Measurements from ENCODE around the gene AGPS. TPM values are rescaled to one million over a fixed set of nuclear protein-coding genes. Genes with fewer than 3 reads are reported as not detected.

The AGPS gene
- total and polyA plus RNA-seq, 2 of the 13 experiments (the other 11 are each of a cell fraction or from before 2014, with no cell fraction given), result 39.4 to 99.0 TPM

DNA sequence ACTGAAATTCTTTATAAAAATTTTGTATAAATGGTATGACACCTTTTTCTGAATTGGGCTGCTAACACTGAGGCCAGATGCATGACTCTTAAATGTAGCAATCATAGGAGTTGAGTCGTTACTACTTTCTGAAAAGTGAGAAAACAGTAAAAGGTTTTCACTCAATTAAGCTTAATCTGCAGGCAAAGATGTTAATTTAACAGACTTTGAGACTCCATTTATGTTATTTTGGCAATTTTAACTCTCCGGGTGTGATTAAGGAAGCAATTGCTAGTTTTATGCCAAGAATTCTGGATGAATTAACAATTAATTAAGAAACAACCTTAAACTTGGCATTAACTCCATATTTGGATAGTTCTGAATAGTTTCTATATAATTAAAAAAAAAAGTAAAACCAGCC is 104.3 kb downstream of the AGPS start (continued):
- TF ChIP-seq, protein P1, sequence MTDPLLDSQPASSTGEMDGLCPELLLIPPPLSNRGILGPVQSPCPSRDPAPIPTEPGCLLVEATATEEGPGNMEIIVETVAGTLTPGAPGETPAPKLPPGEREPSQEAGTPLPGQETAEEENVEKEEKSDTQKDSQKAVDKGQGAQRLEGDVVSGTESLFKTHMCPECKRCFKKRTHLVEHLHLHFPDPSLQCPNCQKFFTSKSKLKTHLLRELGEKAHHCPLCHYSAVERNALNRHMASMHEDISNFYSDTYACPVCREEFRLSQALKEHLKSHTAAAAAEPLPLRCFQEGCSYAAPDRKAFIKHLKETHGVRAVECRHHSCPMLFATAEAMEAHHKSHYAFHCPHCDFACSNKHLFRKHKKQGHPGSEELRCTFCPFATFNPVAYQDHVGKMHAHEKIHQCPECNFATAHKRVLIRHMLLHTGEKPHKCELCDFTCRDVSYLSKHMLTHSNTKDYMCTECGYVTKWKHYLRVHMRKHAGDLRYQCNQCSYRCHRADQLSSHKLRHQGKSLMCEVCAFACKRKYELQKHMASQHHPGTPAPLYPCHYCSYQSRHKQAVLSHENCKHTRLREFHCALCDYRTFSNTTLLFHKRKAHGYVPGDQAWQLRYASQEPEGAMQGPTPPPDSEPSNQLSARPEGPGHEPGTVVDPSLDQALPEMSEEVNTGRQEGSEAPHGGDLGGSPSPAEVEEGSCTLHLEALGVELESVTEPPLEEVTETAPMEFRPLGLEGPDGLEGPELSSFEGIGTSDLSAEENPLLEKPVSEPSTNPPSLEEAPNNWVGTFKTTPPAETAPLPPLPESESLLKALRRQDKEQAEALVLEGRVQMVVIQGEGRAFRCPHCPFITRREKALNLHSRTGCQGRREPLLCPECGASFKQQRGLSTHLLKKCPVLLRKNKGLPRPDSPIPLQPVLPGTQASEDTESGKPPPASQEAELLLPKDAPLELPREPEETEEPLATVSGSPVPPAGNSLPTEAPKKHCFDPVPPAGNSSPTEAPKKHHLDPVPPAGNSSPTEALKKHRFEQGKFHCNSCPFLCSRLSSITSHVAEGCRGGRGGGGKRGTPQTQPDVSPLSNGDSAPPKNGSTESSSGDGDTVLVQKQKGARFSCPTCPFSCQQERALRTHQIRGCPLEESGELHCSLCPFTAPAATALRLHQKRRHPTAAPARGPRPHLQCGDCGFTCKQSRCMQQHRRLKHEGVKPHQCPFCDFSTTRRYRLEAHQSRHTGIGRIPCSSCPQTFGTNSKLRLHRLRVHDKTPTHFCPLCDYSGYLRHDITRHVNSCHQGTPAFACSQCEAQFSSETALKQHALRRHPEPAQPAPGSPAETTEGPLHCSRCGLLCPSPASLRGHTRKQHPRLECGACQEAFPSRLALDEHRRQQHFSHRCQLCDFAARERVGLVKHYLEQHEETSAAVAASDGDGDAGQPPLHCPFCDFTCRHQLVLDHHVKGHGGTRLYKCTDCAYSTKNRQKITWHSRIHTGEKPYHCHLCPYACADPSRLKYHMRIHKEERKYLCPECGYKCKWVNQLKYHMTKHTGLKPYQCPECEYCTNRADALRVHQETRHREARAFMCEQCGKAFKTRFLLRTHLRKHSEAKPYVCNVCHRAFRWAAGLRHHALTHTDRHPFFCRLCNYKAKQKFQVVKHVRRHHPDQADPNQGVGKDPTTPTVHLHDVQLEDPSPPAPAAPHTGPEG (CRISPR knock-in tag; IDR thresholded peaks at IDR 0.05), result no peak
- TF ChIP-seq NR0B2 (CRISPR knock-in tag; IDR thresholded peaks at IDR 0.05) (no peak), NCOA1 (CRISPR knock-in tag; IDR thresholded peaks at IDR 0.05) (no peak), ZNF468 (CRISPR knock-in tag; IDR thresholded peaks at IDR 0.05) (no peak), ZNF235 (CRISPR knock-in tag; IDR thresholded peaks at IDR 0.05; ENCODE audit: borderline replicate concordance) (no peak), ZNF672 (CRISPR knock-in tag; IDR thresholded peaks at IDR 0.05) (no peak), FOSL1 (CRISPR knock-in tag; IDR thresholded peaks at IDR 0.05; ENCODE audit: borderline replicate concordance) (no peak), ZNF383 (CRISPR knock-in tag; IDR thresholded peaks at IDR 0.05; ENCODE audit: borderline replicate concordance) (no peak), TRIM22 (IDR thresholded peaks at IDR 0.05) (no peak), RNF2 (conservative IDR thresholded peaks at IDR 0.05; ENCODE audit: low read depth) (no peak), PITX1 (CRISPR knock-in tag; IDR thresholded peaks at IDR 0.05) (no peak)
- TF ChIP-seq, protein P2, sequence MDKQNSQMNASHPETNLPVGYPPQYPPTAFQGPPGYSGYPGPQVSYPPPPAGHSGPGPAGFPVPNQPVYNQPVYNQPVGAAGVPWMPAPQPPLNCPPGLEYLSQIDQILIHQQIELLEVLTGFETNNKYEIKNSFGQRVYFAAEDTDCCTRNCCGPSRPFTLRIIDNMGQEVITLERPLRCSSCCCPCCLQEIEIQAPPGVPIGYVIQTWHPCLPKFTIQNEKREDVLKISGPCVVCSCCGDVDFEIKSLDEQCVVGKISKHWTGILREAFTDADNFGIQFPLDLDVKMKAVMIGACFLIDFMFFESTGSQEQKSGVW (CRISPR knock-in tag; IDR thresholded peaks at IDR 0.05; ENCODE audit: borderline replicate concordance), result no peak
